Colon (tissue), 2 donors: ENCODE results near the gene COL23A1.

Experiments used
- FAIRE-seq: peaks from 2 replicates; lab custom pipeline; 2012; peaks lifted over from hg19 to GRCh38; lab: Jason Lieb, UNC
- donor health status: control.
- donor health status: control.

COL23A1 gene

GRCh38 chr5:178283520-178283919, 306.7 kb downstream of the COL23A1 start:
- FAIRE-seq = no peak

- FAIRE-seq = no peak
Measured at GRCh38 chr5:178282391-178282790, 307.8 kb downstream of the COL23A1 start.

- FAIRE-seq = no peak
Measured at GRCh38 chr5:178281331-178281730, 308.9 kb downstream of the COL23A1 start.

GRCh38 chr5:178280631-178281030, 309.6 kb downstream of the COL23A1 start:
- no peak for FAIRE-seq

GRCh38 chr5:178279723-178280438, 310.3 kb downstream of the COL23A1 start:
- FAIRE-seq = no peak

GRCh38 chr5:178279026-178279722, 311.0 kb downstream of the COL23A1 start:
- no peak for FAIRE-seq

GRCh38 chr5:178278358-178279023, 311.7 kb downstream of the COL23A1 start:
- FAIRE-seq = no peak

GRCh38 chr5:178277866-178278265, 312.3 kb downstream of the COL23A1 start:
- FAIRE-seq = no peak

GRCh38 chr5:178277346-178277745, 312.8 kb downstream of the COL23A1 start:
- FAIRE-seq = no peak

GRCh38 chr5:178274781-178275537, 315.2 kb downstream of the COL23A1 start:
- FAIRE-seq = no peak

- FAIRE-seq = no peak
Measured at GRCh38 chr5:178273665-178274541, 316.3 kb downstream of the COL23A1 start.

- no peak for FAIRE-seq
Measured at GRCh38 chr5:178273041-178273440, 317.2 kb downstream of the COL23A1 start.

- FAIRE-seq = no peak
Measured at GRCh38 chr5:178272591-178272990, 317.6 kb downstream of the COL23A1 start.

- no peak for FAIRE-seq
Measured at GRCh38 chr5:178271726-178272479, 318.3 kb downstream of the COL23A1 start.

GRCh38 chr5:178271231-178271630, 319.0 kb downstream of the COL23A1 start:
- FAIRE-seq = no peak

- FAIRE-seq = no peak
Measured at GRCh38 chr5:178269499-178269898, 320.7 kb downstream of the COL23A1 start.

GRCh38 chr5:178267876-178268275, 322.3 kb downstream of the COL23A1 start:
- no peak for FAIRE-seq

- no peak for FAIRE-seq
Measured at GRCh38 chr5:178267245-178267644, 322.9 kb downstream of the COL23A1 start.

- FAIRE-seq = no peak
Measured at GRCh38 chr5:178266581-178266980, 323.6 kb downstream of the COL23A1 start.

- FAIRE-seq = no peak
Measured at GRCh38 chr5:178265746-178266145, 324.4 kb downstream of the COL23A1 start.

- no peak for FAIRE-seq
Measured at GRCh38 chr5:178264044-178264443, 326.1 kb downstream of the COL23A1 start.
